Measurements from ENCODE around the gene EPGN.

EPGN gene

GRCh38 chr4:74294681-74295080 is 13.6 kb upstream of the EPGN start:
- POLR2A ChIA-PET (ENCODE audit: low non-redundant PET) = no interaction called here
- H3K27ac ChIP-seq = no peak overlapping the region
- no peak for TF ChIP-seq CTCF (conservative IDR thresholded peaks at IDR 0.05; ENCODE audit: low read depth)
- CTCF ChIA-PET = no interaction called here
- DNase-seq (ENCODE audit: low spot score) = no peak

DNA sequence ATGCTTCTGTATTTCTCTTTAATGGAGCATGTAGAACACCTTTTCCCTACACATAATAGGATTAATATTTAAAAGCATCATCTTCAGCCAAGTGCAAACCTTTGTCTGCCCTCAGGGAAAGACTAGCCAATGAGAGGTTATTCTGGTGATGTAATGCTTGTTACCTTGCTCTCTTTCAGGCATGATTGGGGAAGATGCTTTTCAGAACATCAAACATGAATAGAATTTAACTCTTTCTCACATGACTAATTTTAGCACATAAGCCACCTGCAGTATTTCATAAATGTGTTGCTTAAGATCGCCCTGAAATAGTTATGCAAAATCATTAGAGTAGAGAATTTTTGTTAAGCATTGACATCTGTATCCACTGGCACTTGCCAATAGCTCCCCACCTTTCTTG is 10.7 kb upstream of the EPGN start:
- H3K27ac ChIP-seq = no peak overlapping the region
- CTCF ChIA-PET = no interaction called here
- POLR2A ChIA-PET (ENCODE audit: low non-redundant PET) = no interaction called here
- DNase-seq (ENCODE audit: low spot score) = no peak
- no peak for TF ChIP-seq CTCF (conservative IDR thresholded peaks at IDR 0.05; ENCODE audit: low read depth)

GRCh38 chr4:74304095-74304625 is 4.1 kb upstream of the EPGN start:
- H3K27ac ChIP-seq = no peak overlapping the region
- TF ChIP-seq CTCF (conservative IDR thresholded peaks at IDR 0.05; ENCODE audit: low read depth) = no peak
- CTCF ChIA-PET = no interaction called here
- DNase-seq (ENCODE audit: low spot score) = no peak
- POLR2A ChIA-PET (ENCODE audit: low non-redundant PET) = no interaction called here

- no peak for DNase-seq (ENCODE audit: low spot score)
- TF ChIP-seq CTCF (conservative IDR thresholded peaks at IDR 0.05; ENCODE audit: low read depth) = no peak
- ChIA-PET CTCF (no interaction called here), POLR2A (ENCODE audit: low non-redundant PET) (no interaction called here)
- H3K27ac ChIP-seq = no peak overlapping the region
Observed at GRCh38 chr4:74305000-74305399, 3.3 kb upstream of the EPGN start.

- TF ChIP-seq CTCF (conservative IDR thresholded peaks at IDR 0.05; ENCODE audit: low read depth) = no peak
- DNase-seq (ENCODE audit: low spot score) = no peak
- no peak overlapping the region for H3K27ac ChIP-seq
- ChIA-PET CTCF (interaction anchor here (1.3 to 1.4 kb wide), 2 partner anchors 79 to 118 kb away, joined by 4 read pairs; no protein-coding TSS in a partner anchor), POLR2A (ENCODE audit: low non-redundant PET) (no interaction called here)
Observed at GRCh38 chr4:74307170-74307569, 1.1 kb upstream of the EPGN start.

- ChIA-PET POLR2A (ENCODE audit: low non-redundant PET) (no interaction called here), CTCF (interaction anchor here (0.8 kb wide), 1 partner anchor 11 kb away, joined by 3 read pairs; no protein-coding TSS in a partner anchor)
- TF ChIP-seq CTCF (conservative IDR thresholded peaks at IDR 0.05; ENCODE audit: low read depth) = no peak
- no peak overlapping the region for H3K27ac ChIP-seq
- no peak for DNase-seq (ENCODE audit: low spot score)
Observed at GRCh38 chr4:74309223-74309622, 953 bp downstream of the EPGN start.
